Breast epithelium (tissue), 4 donors: ENCODE data around the gene HECTD2. TPM values are rescaled to one million over a fixed set of nuclear protein-coding genes. Genes with fewer than 3 reads are reported as not detected.

Experiments used
- DNase-seq, 2 donors: peaks; one replicate each; pipeline ENCODE4 v3.0.0-alpha.2; 2019; ENCODE audit warnings: low spot score in 2 of 2
- H3K27ac ChIP-seq, 2 donors: fragments of 200-600 bp; sonication (generic) in 1 of 2; one replicate each; pipeline ENCODE4 v1.5.1; 2016 to 2019; ENCODE audit warnings: mild to moderate bottlenecking in 1 of 2
- H3K27me3 ChIP-seq, 2 donors: fragments of 200-600 bp; sonication (generic) in 1 of 2; one replicate each; pipeline versions ENCODE4 v1.5.1 to v1.6.0; 2017 to 2019; ENCODE audit warnings: control low read depth in 1 of 2, mild to moderate bottlenecking in 1 of 2
- H3K36me3 ChIP-seq: fragments of 200-600 bp; one replicate; pipeline ENCODE4 v1.5.1; 2019
- H3K4me1 ChIP-seq, 2 donors: fragments of 200-600 bp; sonication (generic); one replicate each; pipeline ENCODE4 v1.5.1; 2016 to 2019; ENCODE audit warnings: control low read depth in 1 of 2
- H3K4me3 ChIP-seq, 3 donors: fragments of 200-600 bp; sonication (generic); 1 replicate in 2 of 3; 2 replicates in 1 of 3; pipeline ENCODE4 v1.5.1; 2016 to 2019; ENCODE audit warnings: mild to moderate bottlenecking in 3 of 3, moderate library complexity in 2 of 3
- H3K9me3 ChIP-seq, 2 donors: fragments of 200-600 bp; sonication (generic) in 1 of 2; one replicate each; pipeline ENCODE4 v1.5.1; 2016 to 2019; ENCODE audit warnings: control low read depth in 1 of 2
- CTCF ChIP-seq, 3 donors: fragments of 450-650 bp; IDR thresholded peaks; one replicate each; pipeline ENCODE4 v1.5.1; 2016 to 2017; ENCODE audit warnings: antibody characterized with exemption in 3 of 3, mild to moderate bottlenecking in 3 of 3, moderate library complexity in 3 of 3
- POLR2A ChIP-seq: fragments of 450-650 bp; IDR thresholded peaks from one replicate; pipeline ENCODE4 v1.6.1; 2016; ENCODE audit warnings: antibody characterized with exemption, mild to moderate bottlenecking, moderate library complexity
- POLR2AphosphoS5 ChIP-seq, 3 donors: sonication (generic); formaldehyde crosslinking; IDR thresholded peaks; one replicate each; pipeline ENCODE4 v1.6.1; 2017; ENCODE audit warnings: antibody characterized with exemption in 3 of 3
- intact Hi-C: fragments of 100-400 bp; cut with DNase I; formaldehyde crosslinking; loops from one replicate; pipeline ENCODE4 v1.15.1; 2023; ENCODE audit warnings: low total_unique reads
- total RNA-seq, 3 donors: library from RNA; depleted of rRNA; stranded (reverse); fragments of >200 nt; gene quantifications; one replicate each; pipeline ENCODE4 v1.1.0, GENCODE V29; 2016

Gene HECTD2
- total RNA-seq, 3 donors from 2014 or later: 14.2 to 30.7 (median 19.0) TPM

GRCh38 chr10:91406322-91406721 lies 3.8 kb upstream of the HECTD2 start:
- no peak for DNase-seq
- no peaks in the 10 kb centered on the region for H3K27me3 ChIP-seq
- no peak overlapping the region for H3K27ac ChIP-seq
- no peaks in the 10 kb centered on the region for H3K9me3 ChIP-seq
- intact Hi-C loops: no loop called here
- no peaks in the 10 kb centered on the region for H3K4me1 ChIP-seq
- no peaks in the 10 kb centered on the region for H3K36me3 ChIP-seq
- TF ChIP-seq CTCF (IDR thresholded peaks at IDR 0.05) (no peak), POLR2A (no peak), POLR2AphosphoS5 (IDR thresholded peaks at IDR 0.05) (no peak)
- H3K4me3 ChIP-seq: no peak overlapping the region

- no peaks in the 10 kb centered on the region for H3K36me3 ChIP-seq
- no peaks in the 10 kb centered on the region for H3K9me3 ChIP-seq
- peak overlapping the region; percentile 81 to 95 (median 88) for H3K4me3 ChIP-seq
- TF ChIP-seq POLR2A: peak; percentile 70
- TF ChIP-seq POLR2AphosphoS5 (IDR thresholded peaks at IDR 0.05): peak; percentile 66 to 74 (median 72)
- TF ChIP-seq CTCF (IDR thresholded peaks at IDR 0.05): peak in 2 of 3 donors; percentile 21 to 47
- DNase-seq: peak; percentile 71 to 85
- H3K4me1 ChIP-seq: no peaks in the 10 kb centered on the region
- intact Hi-C loops: no loop called here
- H3K27ac ChIP-seq: peak overlapping the region; percentile 100
- H3K27me3 ChIP-seq: no peaks in the 10 kb centered on the region
Observed at GRCh38 chr10:91409069-91409868, 875 bp upstream of the HECTD2 start.

- Histone ChIP-seq H3K27ac (peak overlapping the region; percentile 100), H3K9me3 (no peaks in the 10 kb centered on the region), H3K4me1 (peaks cover 0 to 4% of the 10 kb centered on the region in 2 donors), H3K36me3 (no peaks in the 10 kb centered on the region), H3K27me3 (no peaks in the 10 kb centered on the region), H3K4me3 (peak overlapping the region; percentile 81 to 95 (median 88))
- intact Hi-C loops: no loop called here
- DNase-seq: peak in 1 of 2 donors; percentile 32
- no peak for TF ChIP-seq POLR2AphosphoS5 (IDR thresholded peaks at IDR 0.05)
- no peak for TF ChIP-seq CTCF (IDR thresholded peaks at IDR 0.05)
- no peak for TF ChIP-seq POLR2A
Observed at GRCh38 chr10:91410638-91411371, 661 bp downstream of the HECTD2 start.

- H3K27me3 ChIP-seq: no peaks in the 10 kb centered on the region
- H3K4me1 ChIP-seq: peaks cover 0 to 4% of the 10 kb centered on the region in 2 donors
- H3K27ac ChIP-seq: no peak overlapping the region
- no peaks in the 10 kb centered on the region for H3K36me3 ChIP-seq
- H3K4me3 ChIP-seq: peak overlapping the region in 2 of 3 donors; percentile 88 to 95
- TF ChIP-seq POLR2A: no peak
- no peak for TF ChIP-seq POLR2AphosphoS5 (IDR thresholded peaks at IDR 0.05)
- no peak for TF ChIP-seq CTCF (IDR thresholded peaks at IDR 0.05)
- no peaks in the 10 kb centered on the region for H3K9me3 ChIP-seq
- intact Hi-C loops: no loop called here
- DNase-seq: no peak
Observed at GRCh38 chr10:91411621-91412020, 1.5 kb downstream of the HECTD2 start.
